Measurements from ENCODE around the gene POFUT1.
A peak's percentile ranks its signal among the peaks of the same experiment; 100 is the strongest.
"Not testable (repeated sequence)": the region's sequence is repeated elsewhere in the genome, so short reads cannot be mapped to it uniquely, and the experiment has no call there.

POFUT1 gene

DNA sequence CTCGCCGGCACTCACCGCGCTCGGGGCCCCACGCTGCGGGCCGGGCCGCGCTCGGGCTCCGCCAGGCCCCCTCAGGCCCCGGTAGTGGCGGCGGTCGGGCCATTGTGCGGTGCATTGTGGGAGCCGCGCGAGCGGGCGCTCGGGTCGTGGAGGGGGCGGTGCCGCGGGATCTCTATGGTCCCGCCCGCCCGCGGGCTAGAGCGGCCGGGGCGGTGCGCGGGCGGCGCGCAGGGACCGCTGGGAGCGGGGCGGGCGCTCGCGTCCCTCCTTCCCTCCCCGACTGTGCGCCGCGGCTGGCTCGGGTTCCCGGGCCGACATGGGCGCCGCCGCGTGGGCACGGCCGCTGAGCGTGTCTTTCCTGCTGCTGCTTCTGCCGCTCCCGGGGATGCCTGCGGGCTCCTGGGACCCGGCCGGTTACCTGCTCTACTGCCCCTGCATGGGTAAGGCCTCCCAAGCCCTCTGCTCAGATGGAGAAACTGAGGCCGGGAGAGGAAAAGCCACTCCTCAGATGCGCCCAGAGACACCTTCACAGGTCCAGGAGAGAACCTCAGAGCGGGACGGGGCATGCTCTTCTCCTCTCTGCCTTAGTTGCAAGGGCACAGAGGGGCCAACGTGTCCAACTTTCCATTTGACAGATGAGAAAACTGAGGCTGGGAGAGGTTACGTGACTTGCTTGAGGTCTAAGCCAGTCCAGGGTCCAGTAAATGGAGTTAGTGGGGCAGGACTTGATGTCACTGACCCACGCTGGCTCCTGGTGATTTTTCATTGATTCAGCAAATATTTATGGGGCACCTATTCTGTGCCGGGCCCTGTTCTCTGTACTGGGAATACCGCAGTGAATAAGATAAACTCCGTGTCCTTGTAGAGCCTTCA lies at the start of gene POFUT1, which contains the start of gene PLAGL2:
POFUT1 (plus strand) TSS at position 255 of the 873 bp plus-strand sequence; CDS start at position 317, 62 bp downstream.
PLAGL2 (minus strand) TSS at position 118 of the 873 bp plus-strand sequence. CDS start 5,565 bp downstream, outside the sequence.
- DNase-seq (ENCODE audit: extremely low read depth in 1 of 2, low read depth in 1 of 2): peak; percentile 60 to 85

DNA sequence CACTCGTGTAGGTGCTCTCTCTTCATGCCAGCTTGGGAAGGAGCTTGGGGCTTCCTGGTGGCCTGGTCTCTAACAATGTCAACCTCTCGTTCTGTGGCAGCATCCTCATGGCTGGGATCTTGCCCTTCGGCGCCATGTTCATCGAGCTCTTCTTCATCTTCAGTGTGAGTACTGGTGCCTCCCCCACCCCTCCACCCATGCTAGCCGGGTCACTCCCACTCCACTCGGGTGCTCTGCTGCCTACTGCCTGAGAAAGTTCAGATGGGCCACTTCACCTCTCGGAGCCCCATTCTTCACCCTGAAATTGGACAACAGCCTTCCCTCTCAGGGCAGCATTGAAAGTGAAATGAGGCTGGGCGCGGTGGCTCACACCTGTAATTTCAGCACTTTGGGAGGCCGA lies 49.3 kb upstream of the POFUT1 start:
- no peak for DNase-seq (ENCODE audit: extremely low read depth in 1 of 2, low read depth in 1 of 2)

DNA sequence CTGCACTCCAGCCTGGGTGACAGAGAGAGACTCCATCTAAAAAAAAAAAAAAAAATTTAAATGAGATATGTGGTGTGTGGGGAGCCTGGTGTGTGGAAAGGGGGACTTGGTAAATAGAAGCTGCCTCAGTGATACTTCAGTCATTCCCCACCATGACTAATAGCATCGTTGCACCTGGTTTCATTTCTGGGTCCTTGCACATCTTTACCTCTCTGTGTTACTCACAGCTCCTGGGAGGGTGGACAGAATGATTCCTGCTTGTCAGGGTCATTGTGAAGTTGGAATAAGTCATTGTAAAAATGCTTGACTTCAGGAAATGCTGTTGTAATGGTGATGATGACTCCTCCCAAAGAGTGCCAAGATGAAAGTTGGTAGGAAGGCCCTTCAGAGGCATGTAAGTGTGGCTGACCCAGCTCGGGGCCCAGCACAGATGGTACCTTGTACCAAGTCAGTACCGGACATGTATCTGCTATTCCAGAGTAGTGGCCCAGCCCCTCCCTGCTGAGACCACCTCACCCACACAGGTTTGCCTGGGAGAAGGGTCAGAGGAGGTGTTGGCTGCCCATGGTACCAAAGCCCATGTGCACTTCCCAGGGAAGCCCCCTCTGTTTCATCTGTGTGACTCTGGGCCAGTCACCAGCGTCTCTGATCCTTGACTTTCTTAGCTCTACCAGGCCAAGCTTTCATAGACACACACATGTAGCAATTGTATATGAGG lies 48.6 kb upstream of the POFUT1 start:
- no peak for DNase-seq (ENCODE audit: extremely low read depth in 1 of 2, low read depth in 1 of 2)

DNA sequence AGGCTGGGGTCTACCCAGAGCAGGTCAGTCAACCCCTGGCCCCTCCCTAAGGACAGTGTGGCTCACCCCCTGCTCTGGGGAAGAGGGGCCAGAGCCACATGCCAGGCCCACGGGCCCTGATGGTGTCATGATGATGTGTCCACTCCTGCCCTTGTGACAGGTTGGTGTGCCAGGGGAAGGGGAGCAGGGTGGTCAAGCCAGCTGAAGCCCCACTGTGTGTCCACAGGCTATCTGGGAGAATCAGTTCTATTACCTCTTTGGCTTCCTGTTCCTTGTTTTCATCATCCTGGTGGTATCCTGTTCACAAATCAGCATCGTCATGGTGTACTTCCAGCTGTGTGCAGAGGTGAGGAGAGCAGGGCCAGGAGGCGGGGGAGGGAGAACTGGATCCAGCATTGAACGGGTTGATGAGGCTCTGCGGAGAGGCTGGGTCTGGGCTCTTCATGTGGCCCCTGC lies 47.9 kb upstream of the POFUT1 start:
- DNase-seq (ENCODE audit: extremely low read depth in 1 of 2, low read depth in 1 of 2): no peak

DNA sequence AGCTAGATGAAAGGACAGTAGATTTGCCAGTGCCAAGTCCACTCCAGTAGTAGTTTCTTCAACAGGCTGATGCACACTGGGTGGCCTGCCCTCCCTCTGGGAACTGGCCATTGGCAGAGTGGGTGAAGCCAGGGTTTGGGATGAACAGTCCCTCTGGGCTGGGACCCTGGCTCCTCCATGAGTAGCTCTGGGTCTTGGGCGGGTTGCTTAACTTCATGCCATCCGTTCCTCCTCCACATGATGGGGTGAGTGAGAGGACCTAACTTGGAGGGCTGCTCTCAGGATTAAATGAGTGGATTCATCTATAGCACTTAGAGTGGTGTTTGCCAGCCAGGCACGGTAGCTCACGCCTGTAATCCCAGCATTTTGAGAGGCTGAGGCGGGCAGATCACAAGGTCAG lies 47.3 kb upstream of the POFUT1 start:
- no peak for DNase-seq (ENCODE audit: extremely low read depth in 1 of 2, low read depth in 1 of 2)

DNA sequence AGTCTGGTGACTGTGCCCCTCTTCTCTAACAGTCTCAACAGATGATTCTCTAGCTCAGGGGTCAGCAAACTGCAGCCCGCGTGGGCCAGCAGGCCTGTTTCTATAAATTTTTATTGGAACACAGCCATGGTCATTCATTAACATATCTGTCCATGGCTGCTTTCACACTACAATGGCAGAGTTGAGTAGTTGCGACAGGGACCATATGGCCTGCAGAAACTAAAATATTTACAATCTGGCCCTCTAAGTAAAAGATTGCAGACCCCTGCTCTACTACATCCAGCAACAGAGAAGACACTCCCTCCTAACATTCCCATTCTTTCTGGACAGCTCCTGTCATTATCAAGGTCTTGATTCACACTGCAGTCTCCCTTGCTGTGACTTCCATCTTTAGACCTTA lies 45.3 kb upstream of the POFUT1 start:
- DNase-seq (ENCODE audit: extremely low read depth in 1 of 2, low read depth in 1 of 2): no peak

DNA sequence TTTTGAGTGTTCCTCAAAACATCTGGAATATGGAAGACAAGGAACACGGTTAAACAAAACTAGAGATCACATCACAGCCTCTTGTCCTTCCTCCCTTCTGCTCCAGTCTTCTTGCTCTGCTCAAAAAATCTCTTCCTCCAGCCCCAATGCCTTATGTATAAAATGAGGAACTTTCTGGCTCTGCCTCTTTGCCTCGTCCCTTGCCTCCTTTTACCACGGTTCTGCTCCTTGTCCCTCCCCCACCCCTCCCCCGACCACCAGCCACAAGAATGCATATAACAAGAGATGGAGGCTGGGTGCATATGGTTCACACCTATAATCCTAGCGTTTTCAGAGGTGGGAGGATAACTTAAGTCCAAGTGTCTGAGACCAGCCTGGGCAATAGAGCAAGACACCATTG lies 43.7 kb upstream of the POFUT1 start:
- DNase-seq (ENCODE audit: extremely low read depth in 1 of 2, low read depth in 1 of 2): no peak

DNA sequence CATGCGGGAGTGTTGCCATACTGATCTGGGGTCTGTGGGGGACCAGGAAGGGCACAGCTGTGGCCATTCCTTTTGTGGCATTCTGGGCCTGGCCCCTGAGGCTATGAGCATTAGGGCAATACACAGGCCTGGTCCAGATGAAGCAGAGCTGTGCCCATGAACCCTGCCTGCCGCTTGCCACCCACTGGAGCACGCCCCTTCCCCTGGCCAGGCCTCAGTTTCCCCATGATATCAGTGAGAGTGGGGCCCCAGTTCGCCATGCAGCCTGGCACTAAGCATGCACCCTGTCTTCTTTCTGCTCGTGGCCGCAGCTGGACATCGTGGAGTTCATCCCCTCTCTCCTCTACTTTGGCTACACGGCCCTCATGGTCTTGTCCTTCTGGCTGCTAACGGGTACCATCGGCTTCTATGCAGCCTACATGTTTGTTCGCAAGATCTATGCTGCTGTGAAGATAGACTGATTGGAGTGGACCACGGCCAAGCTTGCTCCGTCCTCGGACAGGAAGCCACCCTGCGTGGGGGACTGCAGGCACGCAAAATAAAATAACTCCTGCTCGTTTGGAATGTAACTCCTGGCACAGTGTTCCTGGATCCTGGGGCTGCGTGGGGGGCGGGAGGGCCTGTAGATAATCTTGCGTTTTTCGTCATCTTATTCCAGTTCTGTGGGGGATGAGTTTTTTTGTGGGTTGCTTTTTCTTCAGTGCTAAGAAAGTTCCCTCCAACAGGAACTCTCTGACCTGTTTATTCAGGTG lies 42.5 kb upstream of the POFUT1 start:
- no peak for DNase-seq (ENCODE audit: extremely low read depth in 1 of 2, low read depth in 1 of 2)

DNA sequence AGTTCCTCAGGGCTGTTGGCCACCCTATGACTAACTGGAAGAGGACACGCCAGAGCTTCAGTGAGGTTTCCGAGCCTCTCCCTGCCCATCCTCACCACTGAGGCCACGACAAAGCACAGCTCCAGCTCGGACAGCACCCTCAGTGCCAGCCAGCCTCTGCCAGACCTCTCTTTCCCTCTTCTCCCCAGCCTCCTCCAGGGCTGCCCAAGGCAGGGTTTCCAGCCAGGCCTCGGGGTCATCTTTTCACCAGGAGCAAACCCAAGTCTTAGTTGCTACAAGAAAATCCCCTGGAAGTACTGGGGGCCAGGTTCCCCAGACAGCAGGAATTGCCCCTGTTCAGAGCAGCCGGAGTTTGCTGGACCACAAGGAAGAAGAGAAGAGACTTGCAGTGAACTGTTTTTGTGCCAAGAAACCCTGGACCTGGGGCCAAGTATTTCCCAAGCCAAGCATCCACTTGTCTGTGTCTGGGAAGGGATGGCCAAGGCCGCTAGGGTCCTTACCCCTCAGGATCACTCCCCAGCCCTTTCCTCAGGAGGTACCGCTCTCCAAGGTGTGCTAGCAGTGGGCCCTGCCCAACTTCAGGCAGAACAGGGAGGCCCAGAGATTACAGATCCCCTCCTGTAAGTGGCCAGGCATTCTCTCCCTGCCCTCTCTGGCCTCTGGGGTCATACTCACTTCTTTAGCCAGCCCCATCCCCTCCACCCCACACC lies 41.7 kb upstream of the POFUT1 start:
- DNase-seq (ENCODE audit: extremely low read depth in 1 of 2, low read depth in 1 of 2): no peak

DNA sequence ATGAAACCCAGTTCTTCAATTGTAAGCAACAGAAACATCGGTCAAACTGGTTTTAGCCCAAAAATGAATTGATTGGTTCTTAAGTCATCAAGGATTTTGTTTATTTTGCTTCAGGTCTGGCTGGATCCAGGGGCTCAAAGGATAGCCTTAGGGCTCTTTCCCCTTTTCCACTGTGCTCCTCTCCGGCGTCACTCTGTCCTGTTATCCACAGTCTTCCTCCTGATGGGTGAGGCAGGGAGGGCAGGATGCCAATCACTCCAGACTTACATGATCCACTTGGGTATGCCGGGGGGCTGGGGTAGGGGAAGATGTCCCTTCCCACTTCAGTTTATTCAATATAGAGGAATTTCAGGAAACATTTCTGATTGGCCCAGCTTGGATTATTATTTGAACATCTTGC lies 40.1 kb upstream of the POFUT1 start:
- no peak for DNase-seq (ENCODE audit: extremely low read depth in 1 of 2, low read depth in 1 of 2)

DNA sequence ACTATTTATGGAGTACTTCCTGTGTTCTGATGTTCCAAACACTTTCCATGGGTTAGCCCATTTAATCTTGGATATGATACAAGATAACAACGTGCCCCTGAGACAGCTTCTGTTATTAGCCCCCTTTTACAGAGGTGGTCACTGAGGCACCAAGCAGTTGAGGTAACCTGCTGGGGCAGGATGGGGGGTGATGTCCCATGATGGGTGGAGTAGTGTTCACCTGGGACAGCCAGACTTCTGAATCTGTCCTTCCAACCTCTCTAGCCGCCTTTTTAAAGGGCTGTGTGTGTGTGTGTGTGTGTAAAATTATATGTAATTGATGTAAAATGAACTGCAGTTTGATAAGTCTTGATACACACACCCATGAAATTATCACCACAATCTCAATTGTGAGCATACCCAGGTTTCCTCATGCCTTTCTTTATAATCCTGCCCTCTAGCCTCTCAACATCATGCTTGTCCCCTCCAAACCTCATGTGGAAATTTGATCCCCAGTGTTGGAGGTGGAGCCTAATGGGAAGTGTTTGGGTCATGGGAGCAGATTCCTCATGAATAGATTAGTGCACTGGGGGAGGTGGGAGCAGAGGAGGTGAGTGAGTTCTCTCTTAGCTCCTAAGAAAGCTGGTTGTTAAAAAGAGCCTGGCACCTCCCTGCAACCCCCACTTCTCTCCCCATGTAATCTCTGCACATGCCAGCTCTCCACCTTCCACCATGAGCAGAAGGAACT lies 39.3 kb upstream of the POFUT1 start:
- DNase-seq (ENCODE audit: extremely low read depth in 1 of 2, low read depth in 1 of 2): no peak

DNA sequence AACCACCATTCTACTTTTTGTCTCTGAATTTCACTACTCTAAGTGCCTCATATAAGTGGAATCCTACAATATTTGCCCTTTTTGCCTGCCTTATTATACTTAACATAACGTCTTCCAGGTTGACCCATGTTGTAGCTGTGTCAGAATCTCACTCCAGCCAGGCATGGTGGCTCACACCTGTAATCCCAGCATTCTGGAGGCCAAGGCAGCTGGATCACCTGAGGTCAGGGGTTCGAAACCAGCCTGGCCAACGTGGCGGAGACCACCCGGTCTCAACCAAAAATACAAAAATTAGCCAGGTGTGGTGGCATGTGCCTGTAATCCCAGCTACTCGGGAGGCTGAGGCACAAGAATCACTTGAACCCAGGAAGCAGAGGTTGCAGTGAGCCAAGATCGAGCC lies 30.0 kb upstream of the POFUT1 start:
- DNase-seq (ENCODE audit: extremely low read depth in 1 of 2, low read depth in 1 of 2): not testable (repeated sequence)

DNA sequence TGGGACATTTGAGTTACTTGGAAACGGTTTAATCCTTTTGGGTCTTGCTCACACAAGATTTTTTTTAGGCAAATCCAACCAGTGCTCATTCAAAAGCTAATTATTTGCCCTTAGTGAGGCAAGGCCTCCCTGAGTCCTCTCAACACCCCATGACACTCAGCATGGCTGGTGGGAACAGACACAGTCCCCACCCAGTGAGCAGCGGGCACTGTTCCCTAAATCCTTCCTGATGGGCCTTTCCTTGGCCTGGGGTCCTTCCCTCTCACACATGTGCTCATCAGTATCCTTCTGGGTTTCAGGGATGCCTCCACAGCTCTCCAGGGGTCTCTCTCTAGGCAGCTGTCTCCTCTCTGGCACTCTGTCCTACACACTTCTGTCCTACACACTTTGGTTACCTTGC lies 28.2 kb upstream of the POFUT1 start:
- no peak for DNase-seq (ENCODE audit: extremely low read depth in 1 of 2, low read depth in 1 of 2)

DNA sequence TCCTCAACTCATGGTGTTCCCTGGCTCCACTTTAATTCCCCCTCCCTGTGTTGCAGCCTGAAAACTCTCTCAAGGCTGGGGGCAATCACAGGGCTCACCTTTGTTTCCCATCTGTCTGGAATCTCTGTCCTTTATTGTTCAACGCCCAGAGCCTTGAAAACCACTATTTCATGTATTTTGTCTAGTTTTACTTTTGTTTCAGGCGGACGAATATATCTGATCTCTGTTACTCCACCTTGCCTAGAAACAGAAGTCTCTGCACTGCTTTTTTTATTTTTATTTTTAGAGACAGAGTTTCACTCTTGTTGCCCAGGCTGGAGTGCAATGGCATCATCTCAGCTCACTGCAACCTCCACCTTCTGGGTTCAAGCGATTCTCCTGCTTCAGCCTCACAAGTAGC lies 27.7 kb upstream of the POFUT1 start:
- no peak for DNase-seq (ENCODE audit: extremely low read depth in 1 of 2, low read depth in 1 of 2)

DNA sequence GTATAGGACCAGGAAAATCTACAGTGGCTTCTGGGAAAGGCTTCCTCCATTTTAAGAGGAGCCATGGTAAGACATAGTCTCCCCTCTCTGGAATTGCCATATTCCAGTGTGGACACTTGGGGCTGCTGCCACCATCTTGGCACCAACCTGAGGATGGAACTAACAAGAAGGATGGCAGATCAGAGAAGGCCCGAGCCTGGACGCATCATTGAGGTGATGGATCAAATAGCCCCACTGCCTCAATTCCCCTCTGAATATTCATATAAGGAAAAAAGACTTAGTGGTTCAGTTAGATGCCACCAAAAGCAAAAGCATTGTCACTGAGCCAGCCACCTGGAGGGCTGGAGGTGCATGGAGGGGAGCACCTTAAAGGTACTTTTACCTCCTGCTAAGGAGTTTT lies 26.1 kb upstream of the POFUT1 start:
- DNase-seq (ENCODE audit: extremely low read depth in 1 of 2, low read depth in 1 of 2): no peak

DNA sequence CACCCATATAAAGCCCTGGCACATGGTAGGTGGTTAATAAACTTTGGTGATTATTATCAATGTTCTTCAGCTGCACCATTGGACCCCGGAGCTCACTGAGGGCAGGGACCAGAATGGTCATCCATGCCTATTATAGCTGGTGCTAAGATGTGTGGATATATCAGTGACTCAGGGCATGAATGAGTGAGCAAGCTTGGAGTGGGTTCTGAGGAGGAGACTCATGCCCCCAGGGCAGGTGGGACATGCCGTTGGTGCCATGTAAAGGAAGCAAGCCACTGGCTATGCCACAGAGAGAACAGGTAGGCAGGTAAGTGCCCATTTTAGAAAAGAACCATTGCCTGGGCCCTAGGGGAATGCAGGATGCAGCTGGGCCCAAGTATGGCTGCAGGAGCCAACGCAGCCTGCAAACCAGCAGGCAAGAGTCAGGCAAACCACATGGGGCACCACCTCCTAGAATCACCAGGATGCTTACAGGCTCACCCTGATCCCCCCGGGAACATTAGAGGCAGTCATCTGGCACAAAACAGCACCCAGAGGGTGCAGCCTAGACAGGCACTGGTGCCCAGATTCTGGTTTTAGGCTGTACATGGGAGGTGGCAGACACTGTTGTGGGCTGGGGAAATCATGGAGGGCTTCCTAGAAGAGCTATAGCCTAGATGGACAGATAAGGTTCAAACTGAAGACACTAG lies 23.6 kb upstream of the POFUT1 start:
- DNase-seq (ENCODE audit: extremely low read depth in 1 of 2, low read depth in 1 of 2): no peak

DNA sequence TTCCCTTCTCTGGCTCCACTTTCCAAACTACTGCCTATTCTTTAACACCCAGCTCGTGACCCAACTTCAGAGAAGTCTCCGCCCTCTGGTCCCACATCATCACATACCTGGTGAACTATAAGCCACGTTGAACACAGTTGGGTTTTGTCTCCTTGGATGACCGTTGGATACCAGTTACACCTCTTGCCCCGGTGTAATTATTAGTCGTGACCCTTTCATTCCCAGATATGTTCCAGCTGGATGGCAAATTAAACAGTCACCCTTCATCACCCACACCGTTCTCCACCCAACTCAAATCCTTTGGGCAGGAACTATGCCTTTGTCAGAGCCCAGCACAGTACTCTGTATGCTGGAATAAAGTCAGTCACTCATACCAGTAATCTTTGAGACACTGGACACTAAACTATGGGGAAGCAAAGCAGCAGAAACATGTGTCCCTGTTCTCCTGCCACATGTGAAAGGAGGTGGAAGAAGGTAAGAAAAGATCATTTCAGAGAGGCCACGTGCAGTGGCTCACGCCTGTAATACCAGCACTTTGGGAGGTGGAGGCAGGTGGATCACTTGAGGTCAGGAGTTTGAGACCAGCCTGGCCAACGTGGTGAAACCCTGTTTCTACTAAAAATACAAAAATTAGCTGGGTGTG lies 22.6 kb upstream of the POFUT1 start:
- DNase-seq (ENCODE audit: extremely low read depth in 1 of 2, low read depth in 1 of 2): no peak

DNA sequence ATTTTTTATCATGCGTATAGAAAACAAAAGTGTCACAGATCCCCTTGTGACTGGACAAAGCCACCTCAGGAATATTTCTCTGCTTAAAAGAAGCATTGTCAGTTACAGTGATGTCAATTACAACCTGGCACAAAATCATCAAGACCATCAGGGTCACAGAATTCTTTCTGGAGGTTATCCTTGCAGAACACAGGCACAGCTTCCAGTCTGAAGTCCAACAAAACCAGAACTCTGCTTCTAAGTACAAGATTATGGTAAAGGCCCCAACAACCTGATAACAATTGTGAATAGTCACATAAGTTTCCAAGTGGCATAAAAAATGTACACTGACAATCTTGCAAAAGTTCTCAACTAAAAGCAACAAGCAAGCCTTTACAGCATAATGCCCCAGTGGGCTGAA lies 21.2 kb upstream of the POFUT1 start:
- DNase-seq (ENCODE audit: extremely low read depth in 1 of 2, low read depth in 1 of 2): no peak
